Prostate gland (tissue), 2 donors: ENCODE data around the gene LYPLA2.

Experiments used
- POLR2A ChIP-seq: fragments of 450-650 bp; IDR thresholded peaks from one replicate; pipeline ENCODE4 v1.6.1; 2016; ENCODE audit warnings: antibody characterized with exemption, mild to moderate bottlenecking
- TF ChIP-seq, protein P1 (sequence below), 4 experiments: fragments of 200-600 bp in 2 of 4; fragments of 450-650 bp in 2 of 4; sonication (generic) in 2 of 4; IDR thresholded peaks; 1 replicate in 3 of 4; 2 replicates in 1 of 4; pipeline ENCODE4 v1.5.1; 2016 to 2019; ENCODE audit warnings: antibody characterized with exemption in 4 of 4, mild to moderate bottlenecking in 2 of 4, moderate library complexity in 2 of 4

DNA sequence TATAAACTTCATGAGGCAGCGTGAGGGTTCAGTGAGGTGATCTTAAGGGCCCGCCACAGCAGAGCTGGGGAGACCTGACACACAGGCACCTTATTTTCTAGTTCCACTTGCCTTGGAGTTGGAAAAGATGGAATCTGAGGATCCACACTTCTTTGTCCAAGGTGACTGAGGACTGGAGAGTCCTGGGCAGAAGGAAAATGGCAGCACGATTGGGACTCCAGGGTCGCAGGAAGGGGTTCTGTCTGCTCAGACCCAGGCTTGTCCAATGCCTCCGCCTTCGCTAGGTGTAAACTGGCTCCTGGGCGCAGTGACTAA is 8.3 kb downstream of the LYPLA2 start:
- TF ChIP-seq, protein P1, sequence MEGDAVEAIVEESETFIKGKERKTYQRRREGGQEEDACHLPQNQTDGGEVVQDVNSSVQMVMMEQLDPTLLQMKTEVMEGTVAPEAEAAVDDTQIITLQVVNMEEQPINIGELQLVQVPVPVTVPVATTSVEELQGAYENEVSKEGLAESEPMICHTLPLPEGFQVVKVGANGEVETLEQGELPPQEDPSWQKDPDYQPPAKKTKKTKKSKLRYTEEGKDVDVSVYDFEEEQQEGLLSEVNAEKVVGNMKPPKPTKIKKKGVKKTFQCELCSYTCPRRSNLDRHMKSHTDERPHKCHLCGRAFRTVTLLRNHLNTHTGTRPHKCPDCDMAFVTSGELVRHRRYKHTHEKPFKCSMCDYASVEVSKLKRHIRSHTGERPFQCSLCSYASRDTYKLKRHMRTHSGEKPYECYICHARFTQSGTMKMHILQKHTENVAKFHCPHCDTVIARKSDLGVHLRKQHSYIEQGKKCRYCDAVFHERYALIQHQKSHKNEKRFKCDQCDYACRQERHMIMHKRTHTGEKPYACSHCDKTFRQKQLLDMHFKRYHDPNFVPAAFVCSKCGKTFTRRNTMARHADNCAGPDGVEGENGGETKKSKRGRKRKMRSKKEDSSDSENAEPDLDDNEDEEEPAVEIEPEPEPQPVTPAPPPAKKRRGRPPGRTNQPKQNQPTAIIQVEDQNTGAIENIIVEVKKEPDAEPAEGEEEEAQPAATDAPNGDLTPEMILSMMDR (IDR thresholded peaks at IDR 0.05), result no peak
- TF ChIP-seq POLR2A, result no peak
